Measurements from ENCODE around the gene CCDC91.

DNA sequence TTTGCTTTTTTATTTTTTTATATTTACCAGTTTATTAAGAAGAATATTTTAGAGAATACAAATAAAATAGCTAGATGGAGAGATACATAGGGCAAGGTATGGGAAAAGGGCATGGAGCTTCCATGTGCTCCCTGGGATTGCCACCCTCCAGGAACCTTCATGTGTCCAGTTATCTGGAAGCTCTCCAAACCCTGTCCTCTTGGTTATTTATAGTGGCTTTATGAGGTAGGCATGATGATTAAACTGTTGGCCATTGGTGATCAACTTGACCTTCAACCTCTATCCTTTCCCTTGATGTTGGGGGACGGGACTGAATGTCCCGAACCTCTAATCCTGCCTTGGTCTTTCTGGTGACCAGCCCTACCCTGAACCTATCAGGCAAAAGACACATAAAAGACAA is 156.3 kb downstream of the CCDC91 start:
- TF ChIP-seq POLR2A (IDR thresholded peaks at IDR 0.05) = no peak
- TF ChIP-seq, protein P1, sequence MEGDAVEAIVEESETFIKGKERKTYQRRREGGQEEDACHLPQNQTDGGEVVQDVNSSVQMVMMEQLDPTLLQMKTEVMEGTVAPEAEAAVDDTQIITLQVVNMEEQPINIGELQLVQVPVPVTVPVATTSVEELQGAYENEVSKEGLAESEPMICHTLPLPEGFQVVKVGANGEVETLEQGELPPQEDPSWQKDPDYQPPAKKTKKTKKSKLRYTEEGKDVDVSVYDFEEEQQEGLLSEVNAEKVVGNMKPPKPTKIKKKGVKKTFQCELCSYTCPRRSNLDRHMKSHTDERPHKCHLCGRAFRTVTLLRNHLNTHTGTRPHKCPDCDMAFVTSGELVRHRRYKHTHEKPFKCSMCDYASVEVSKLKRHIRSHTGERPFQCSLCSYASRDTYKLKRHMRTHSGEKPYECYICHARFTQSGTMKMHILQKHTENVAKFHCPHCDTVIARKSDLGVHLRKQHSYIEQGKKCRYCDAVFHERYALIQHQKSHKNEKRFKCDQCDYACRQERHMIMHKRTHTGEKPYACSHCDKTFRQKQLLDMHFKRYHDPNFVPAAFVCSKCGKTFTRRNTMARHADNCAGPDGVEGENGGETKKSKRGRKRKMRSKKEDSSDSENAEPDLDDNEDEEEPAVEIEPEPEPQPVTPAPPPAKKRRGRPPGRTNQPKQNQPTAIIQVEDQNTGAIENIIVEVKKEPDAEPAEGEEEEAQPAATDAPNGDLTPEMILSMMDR (IDR thresholded peaks at IDR 0.05) = no peak
